ENCODE data around the gene UCHL3. TPM values are rescaled to one million over a fixed set of nuclear protein-coding genes. Genes with fewer than 3 reads are reported as not detected.

The UCHL3 gene
- total RNA-seq, 1 donor from 2014 or later, result 44.6 TPM

GRCh38 chr13:75641026-75641425, 91.4 kb downstream of the UCHL3 start:
- Mint-ChIP-seq H3K4me3 (no peak overlapping the region), H3K36me3 (no peaks in the 10 kb centered on the region), H3K9me3 (no peaks in the 10 kb centered on the region), H3K27ac (no peak overlapping the region), H3K4me1 (peaks cover 5% of the 10 kb centered on the region), H3K27me3 (ENCODE audit: insufficient read depth, low read depth) (peaks cover 17% of the 10 kb centered on the region)
- Histone ChIP-seq H3K9ac (no peak overlapping the region), H3K27me3 (peaks cover 37% of the 10 kb centered on the region), H3K4me1 (peaks cover 10% of the 10 kb centered on the region), H3K4me2 (no peak overlapping the region), H3K9me3 (ENCODE audit: low read depth) (no peaks in the 10 kb centered on the region), H3K27ac (no peak overlapping the region), H2AFZ (replicated peaks) (no peak overlapping the region), H3F3A (ENCODE audit: low read depth) (no peaks in the 10 kb centered on the region), H3K79me2 (ENCODE audit: low read depth) (no peaks in the 10 kb centered on the region), H3K36me3 (no peaks in the 10 kb centered on the region), H3K4me3 (no peak overlapping the region), H4K20me1 (ENCODE audit: low read depth) (peaks cover 3% of the 10 kb centered on the region)
- no peak for DNase-seq (ENCODE audit: low spot score)
- TF ChIP-seq, protein P1, sequence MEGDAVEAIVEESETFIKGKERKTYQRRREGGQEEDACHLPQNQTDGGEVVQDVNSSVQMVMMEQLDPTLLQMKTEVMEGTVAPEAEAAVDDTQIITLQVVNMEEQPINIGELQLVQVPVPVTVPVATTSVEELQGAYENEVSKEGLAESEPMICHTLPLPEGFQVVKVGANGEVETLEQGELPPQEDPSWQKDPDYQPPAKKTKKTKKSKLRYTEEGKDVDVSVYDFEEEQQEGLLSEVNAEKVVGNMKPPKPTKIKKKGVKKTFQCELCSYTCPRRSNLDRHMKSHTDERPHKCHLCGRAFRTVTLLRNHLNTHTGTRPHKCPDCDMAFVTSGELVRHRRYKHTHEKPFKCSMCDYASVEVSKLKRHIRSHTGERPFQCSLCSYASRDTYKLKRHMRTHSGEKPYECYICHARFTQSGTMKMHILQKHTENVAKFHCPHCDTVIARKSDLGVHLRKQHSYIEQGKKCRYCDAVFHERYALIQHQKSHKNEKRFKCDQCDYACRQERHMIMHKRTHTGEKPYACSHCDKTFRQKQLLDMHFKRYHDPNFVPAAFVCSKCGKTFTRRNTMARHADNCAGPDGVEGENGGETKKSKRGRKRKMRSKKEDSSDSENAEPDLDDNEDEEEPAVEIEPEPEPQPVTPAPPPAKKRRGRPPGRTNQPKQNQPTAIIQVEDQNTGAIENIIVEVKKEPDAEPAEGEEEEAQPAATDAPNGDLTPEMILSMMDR (IDR thresholded peaks at IDR 0.05), result no peak
- no peak for TF ChIP-seq EZH2phosphoT487 (IDR thresholded peaks at IDR 0.05)
- no peak for TF ChIP-seq EZH2 (IDR thresholded peaks at IDR 0.05)

DNA sequence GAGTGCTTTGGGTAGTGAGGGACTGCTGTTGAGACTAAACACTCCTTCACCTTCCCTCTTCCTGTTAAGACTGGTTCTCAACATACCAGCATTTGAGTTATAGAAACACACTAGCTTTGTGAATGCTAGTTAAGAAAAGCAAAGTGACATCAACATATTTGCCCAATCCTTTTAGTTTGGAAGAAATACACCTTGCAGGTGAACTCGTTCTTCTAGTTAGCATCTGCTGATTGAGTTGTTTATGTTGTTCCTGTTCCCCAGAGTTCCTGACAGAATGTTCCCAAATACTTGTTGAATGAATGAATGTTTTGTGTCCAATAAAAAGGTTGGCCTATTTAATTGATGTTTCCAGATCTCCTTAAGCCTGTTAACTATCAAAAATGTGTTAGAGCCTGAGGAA, 93.6 kb downstream of the UCHL3 start:
- no peak for DNase-seq (ENCODE audit: low spot score)
- peaks cover 2% of the 10 kb centered on the region for H3K27me3 Mint-ChIP-seq (ENCODE audit: insufficient read depth, low read depth)
- Histone ChIP-seq H4K20me1 (ENCODE audit: low read depth) (no peaks in the 10 kb centered on the region), H3K79me2 (ENCODE audit: low read depth) (no peaks in the 10 kb centered on the region), H3F3A (ENCODE audit: low read depth) (no peaks in the 10 kb centered on the region), H3K4me1 (no peaks in the 10 kb centered on the region), H3K9ac (no peak overlapping the region), H3K4me3 (no peak overlapping the region), H3K36me3 (no peaks in the 10 kb centered on the region), H3K27ac (no peak overlapping the region), H3K27me3 (peaks cover 16% of the 10 kb centered on the region), H2AFZ (replicated peaks) (no peak overlapping the region), H3K4me2 (no peak overlapping the region), H3K9me3 (ENCODE audit: low read depth) (no peaks in the 10 kb centered on the region)
- TF ChIP-seq EZH2 (IDR thresholded peaks at IDR 0.05), result no peak
- TF ChIP-seq EZH2phosphoT487 (IDR thresholded peaks at IDR 0.05), result no peak
- TF ChIP-seq, protein P1 (IDR thresholded peaks at IDR 0.05), result no peak
- no peaks in the 10 kb centered on the region for H3K9me3 Mint-ChIP-seq
- H3K4me3 Mint-ChIP-seq, result no peak overlapping the region
- no peak overlapping the region for H3K27ac Mint-ChIP-seq
- no peaks in the 10 kb centered on the region for H3K36me3 Mint-ChIP-seq
- H3K4me1 Mint-ChIP-seq, result no peaks in the 10 kb centered on the region

GRCh38 chr13:75643693-75644092, 94.1 kb downstream of the UCHL3 start:
- Histone ChIP-seq H3K9me3 (ENCODE audit: low read depth) (no peaks in the 10 kb centered on the region), H3K4me3 (no peak overlapping the region), H3K79me2 (ENCODE audit: low read depth) (no peaks in the 10 kb centered on the region), H3K27ac (no peak overlapping the region), H3K36me3 (no peaks in the 10 kb centered on the region), H3K4me2 (no peak overlapping the region), H3K4me1 (no peaks in the 10 kb centered on the region), H3K9ac (no peak overlapping the region), H4K20me1 (ENCODE audit: low read depth) (no peaks in the 10 kb centered on the region), H2AFZ (replicated peaks) (no peak overlapping the region), H3F3A (ENCODE audit: low read depth) (no peaks in the 10 kb centered on the region), H3K27me3 (peaks cover 11% of the 10 kb centered on the region)
- no peak for DNase-seq (ENCODE audit: low spot score)
- H3K4me1 Mint-ChIP-seq, result no peaks in the 10 kb centered on the region
- no peaks in the 10 kb centered on the region for H3K36me3 Mint-ChIP-seq
- H3K27ac Mint-ChIP-seq, result no peak overlapping the region
- no peaks in the 10 kb centered on the region for H3K9me3 Mint-ChIP-seq
- H3K27me3 Mint-ChIP-seq (ENCODE audit: insufficient read depth, low read depth), result peaks cover 2% of the 10 kb centered on the region
- no peak for TF ChIP-seq EZH2phosphoT487 (IDR thresholded peaks at IDR 0.05)
- TF ChIP-seq EZH2 (IDR thresholded peaks at IDR 0.05), result no peak
- TF ChIP-seq, protein P1 (IDR thresholded peaks at IDR 0.05), result no peak
- H3K4me3 Mint-ChIP-seq, result no peak overlapping the region

All from neural progenitor cell (in vitro differentiated cells).